Right ventricle myocardium superior (tissue), 1 donor: ENCODE measurements around the gene PHC2. TPM values are rescaled to one million over a fixed set of nuclear protein-coding genes. Genes with fewer than 3 reads are reported as not detected.
A peak's percentile ranks its signal among the peaks of the same experiment; 100 is the strongest.
"Not testable (repeated sequence)": the region's sequence is repeated elsewhere in the genome, so short reads cannot be mapped to it uniquely, and the experiment has no call there.

ENCODE experiments used
- ATAC-seq: fragments of 200-7000 bp; cut with Tn5 transposase; one replicate; pipeline ENCODE4 v1.9.1; 2020; ENCODE audit warnings: mild to moderate bottlenecking; ENCODE audit not compliant: poor library complexity
- DNase-seq: peaks from one replicate; pipeline ENCODE4 v3.0.0-alpha.2; 2020
- intact Hi-C: fragments of 100-400 bp; cut with DNase I; formaldehyde crosslinking; loops from one replicate; pipeline ENCODE4 v1.11.2; 2022
- total RNA-seq: library from RNA; stranded (reverse); fragmentation: NEBNext Ultra II Directional; extraction: Animal tissue kit (Norgen Biotek cat#: 25700); gene quantifications from one replicate; pipeline ENCODE4 v1.2.1, GENCODE V29; 2021
- donor health status: DM: no; HTN: yes; CAD: no; lungs with severe emphysema.

Gene PHC2
- total RNA-seq, 1 donor from 2014 or later: 105 TPM

GRCh38 chr1:33314416-33314815 lies 116.5 kb downstream of the PHC2 start:
- ATAC-seq: no peak
- intact Hi-C loops: no loop called here
- DNase-seq: no peak

DNA sequence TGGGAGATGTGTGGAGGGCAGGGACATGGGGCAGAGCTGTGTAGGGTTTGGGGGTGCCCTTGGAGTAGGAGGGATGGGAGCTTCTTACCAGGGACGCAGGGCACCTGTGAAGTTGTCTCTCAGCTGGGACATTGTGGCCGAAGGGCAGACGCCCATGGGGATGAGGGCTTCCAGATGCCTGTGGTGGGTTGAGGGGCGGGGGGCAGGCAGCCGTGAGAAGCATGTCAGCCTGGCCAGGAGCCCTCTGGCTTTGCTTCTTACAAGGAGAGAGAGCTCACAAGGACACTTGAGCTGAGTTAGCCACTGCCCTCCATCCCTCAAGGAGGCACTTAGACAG lies 118.5 kb downstream of the PHC2 start:
- peak; percentile 37 for DNase-seq
- intact Hi-C loops: no loop called here
- no peak for ATAC-seq

GRCh38 chr1:33311706-33312412 lies 119.0 kb downstream of the PHC2 start:
- ATAC-seq (peak; percentile 15), DNase-seq (peak; percentile 24)
- intact Hi-C loops: no loop called here

GRCh38 chr1:33310702-33311101 lies 120.2 kb downstream of the PHC2 start:
- intact Hi-C loops: no loop called here
- no peak for ATAC-seq
- DNase-seq: no peak

DNA sequence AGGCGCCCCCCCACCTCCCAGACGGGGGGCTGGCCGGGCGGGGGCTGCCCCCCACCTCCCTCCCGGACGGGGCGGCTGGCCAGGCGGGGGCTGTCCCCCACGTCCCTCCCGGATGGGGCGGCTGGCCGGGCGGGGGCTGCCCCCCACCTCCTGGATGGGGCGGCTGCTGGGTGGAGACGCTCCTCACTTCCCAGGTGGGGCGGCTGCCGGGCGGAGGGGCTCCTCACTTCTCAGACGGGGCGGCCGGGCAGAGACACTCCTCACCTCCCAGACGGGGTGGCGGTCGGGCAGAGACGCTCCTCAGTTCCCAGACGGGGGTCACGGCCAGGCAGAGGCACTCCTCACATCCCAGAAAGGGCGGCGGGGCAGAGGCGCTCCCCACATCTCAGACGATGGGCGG lies 121.5 kb downstream of the PHC2 start:
- intact Hi-C loops, DNase-seq, ATAC-seq: not testable (repeated sequence)

- intact Hi-C loops: no loop called here
- no peak for ATAC-seq
- no peak for DNase-seq
Measured at GRCh38 chr1:33307494-33307864, 123.4 kb downstream of the PHC2 start.

GRCh38 chr1:33306653-33307493 lies 124.0 kb downstream of the PHC2 start:
- DNase-seq: peak; percentile 60
- ATAC-seq: peak; percentile 58
- intact Hi-C loops: no loop called here

DNA sequence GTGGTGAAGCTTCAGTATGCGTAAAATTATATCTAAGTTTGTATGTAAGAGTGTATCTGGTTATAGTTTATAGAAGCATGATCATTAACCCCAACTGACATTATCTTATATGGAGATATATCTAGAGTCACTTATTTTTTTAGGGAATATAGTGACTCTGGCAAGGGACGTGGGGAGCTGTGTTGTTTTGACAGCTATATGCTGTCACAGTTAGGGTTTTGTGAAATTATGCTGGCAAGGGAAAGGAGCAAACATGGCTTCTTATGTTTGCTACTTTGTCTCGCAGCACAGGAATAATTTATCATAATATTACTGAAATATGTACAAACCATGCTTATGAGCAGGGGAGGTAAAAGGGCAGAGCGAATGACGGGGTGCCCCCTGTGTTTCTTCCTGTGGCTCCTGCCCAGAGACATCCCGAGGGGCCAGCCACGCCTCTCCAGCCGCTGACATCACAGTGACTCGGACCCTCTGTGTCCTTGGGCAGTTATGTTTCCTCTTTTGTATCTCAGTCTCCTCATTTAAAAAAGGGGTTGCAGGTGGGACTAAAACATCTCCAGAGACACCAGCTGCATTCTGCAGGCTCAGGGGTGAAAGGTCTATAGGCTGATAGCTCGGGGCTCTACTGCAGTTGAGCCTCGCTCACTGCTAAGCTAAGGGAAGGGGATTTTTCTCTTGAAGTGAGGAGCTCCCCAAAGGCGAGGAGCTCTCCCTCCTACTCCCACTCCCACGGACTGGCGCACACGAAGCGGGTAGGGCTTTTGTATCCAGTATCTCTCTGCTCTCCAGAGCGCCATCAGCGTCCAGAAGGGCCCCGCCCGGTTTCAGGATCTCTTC lies 124.9 kb downstream of the PHC2 start:
- DNase-seq: peak; percentile 35
- ATAC-seq: no peak
- intact Hi-C loops: no loop called here

DNA sequence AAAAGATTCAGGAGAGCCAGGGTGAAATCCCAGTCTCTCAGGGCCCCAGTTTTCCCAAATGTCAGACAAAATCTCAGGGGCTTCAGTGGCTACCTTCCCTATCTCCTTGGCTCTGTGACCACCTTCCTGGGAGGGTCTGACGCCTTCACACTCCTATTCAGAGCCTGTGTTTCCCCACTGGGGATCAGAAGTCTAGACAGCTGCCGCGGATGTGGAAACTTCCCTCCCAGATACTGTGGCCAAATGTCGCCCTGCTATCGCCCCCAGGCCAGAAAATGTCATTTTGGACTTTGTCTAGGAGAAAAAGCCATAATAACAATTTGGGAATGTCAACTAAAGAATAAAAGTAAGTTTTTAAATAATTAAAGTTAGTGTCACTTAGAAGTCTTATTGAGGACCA lies 125.9 kb downstream of the PHC2 start:
- no peak for DNase-seq

DNA sequence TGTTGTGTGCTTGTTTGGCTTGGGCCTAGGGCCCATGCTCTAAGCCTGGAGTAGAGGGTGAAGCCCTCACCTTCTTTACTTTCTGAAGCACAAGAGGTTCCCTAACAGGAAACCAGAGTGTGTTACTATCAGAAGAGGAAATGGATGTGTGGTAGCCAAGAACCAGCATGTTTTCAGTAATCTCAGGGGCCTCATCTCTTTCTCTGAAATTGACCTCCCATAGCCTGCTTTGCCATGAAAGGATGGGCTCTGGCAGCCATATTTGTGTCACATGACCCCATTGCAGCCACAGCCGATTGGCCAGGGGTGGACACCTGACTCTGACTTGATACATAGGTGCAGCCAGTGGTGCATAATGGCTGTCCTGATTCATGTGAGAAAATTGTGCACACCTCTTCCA lies 128.6 kb downstream of the PHC2 start:
- DNase-seq (peak; percentile 36), ATAC-seq (no peak)
- intact Hi-C loops: no loop called here

More for the DNA sequence above, 125.9 kb downstream of the PHC2 start:
- no peak for ATAC-seq
- intact Hi-C loops: no loop called here

DNA sequence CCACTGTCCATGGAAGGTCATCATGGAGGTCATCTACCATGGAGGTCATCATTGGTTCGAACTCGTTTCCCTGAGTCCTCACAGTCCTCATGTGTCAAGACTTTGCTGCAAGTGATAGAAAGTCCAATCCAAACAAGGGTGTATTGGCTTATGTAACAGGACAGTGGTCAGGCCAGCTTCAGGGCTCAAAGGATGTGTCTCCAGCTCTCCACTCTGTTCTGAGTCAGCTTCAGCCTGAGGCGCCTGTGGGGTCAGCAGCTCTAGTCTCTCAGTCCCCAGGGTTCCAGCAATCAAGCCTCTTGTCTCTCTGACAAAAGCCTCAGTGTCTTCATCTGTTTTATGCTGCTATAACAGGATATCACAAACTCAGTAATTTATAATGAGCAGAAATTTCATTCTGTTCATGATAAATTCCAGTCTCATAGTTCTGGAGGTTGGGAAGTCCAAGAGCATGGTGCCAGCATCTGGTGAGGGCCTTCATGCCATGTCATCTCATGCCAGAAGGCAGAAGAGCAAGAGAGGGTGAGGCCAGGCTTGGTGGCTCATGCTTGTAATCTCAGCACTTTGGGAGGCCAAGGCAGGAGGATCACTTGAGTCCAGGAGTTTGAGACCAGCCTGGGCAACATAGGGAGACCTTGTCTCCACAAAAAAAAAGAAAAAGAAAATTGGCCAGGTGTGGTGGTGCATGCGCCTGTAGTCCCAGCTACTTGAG lies 129.5 kb downstream of the PHC2 start:
- peak; percentile 28 for ATAC-seq
- intact Hi-C loops: no loop called here
- DNase-seq: peak; percentile 42

- ATAC-seq (peak; percentile 51), DNase-seq (peak; percentile 72)
- intact Hi-C loops: no loop called here
Measured at GRCh38 chr1:33300673-33301072, 130.2 kb downstream of the PHC2 start.

DNA sequence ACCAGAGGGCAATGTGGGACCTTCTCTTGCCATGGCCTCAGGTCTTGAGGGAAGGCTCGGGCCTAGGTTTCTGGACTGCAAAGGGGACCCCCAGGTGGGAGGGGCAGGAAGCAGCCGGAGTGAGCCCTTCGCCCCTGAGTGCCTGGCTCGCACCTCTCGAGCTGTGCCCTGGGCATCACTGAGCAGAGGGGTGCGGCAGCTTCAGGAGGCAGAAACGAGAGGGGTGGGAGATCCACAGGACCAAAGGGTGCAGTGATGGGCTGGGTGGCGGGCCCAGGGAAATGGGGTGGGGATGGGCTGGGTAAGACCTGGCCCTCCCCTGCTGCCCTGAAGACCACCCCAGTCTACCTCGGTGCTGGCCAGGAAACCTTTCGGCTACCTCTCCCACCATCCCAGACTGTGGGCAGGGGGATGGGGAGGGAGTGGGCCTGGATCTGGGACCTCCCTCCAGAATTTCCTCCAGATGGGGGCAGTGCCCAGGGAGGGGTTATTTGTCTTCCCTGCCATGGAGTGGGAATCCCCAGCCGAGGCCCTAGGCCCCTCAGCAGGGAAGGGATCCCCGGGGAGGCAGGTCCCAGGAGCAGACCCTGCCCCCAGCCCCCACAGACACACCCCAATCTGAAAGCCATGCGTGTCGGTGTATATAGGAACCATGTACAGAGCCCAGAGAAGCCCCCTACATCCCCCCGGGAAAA lies 131.3 kb downstream of the PHC2 start:
- DNase-seq (peak; percentile 38), ATAC-seq (no peak)
- intact Hi-C loops: loop anchor here (5.0 to 10.0 kb wide), 2 partner anchors 75 to 173 kb away; partner anchors contain the start of gene ZSCAN20

DNA sequence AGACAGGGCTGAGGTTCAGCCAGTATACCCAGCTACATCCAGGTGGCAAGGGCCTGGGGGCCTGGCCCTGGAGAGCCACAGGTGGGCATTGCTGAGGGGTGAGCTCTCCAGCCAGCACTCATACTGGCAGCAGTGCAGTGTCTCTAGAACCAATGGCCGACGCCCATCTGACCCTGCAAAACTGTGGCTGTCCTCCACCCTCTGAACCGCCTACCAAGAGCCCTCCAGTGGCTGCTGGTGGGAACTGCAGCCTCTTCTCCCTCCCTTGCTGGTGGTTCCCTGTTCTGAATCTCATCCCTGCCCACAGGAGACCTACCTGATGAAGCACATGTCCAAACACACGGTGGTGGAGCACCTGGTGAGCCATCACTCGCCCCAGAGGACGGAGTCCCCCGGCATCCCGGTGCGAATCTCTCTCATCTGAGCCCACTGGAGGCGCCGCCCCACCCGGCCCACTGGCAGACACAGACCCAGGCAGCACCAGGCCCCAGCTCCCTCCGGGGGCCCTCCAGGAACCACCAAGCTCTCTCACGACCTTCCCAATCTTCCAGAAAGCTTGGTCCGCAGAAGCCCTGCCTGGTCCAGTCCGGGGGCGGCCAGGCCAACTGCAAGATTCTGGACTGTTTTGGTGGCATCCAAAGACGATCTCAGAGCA lies 132.1 kb downstream of the PHC2 start:
- peak; percentile 70 for ATAC-seq
- intact Hi-C loops: loop anchor here (5.0 to 10.0 kb wide), 2 partner anchors 74 to 174 kb away; partner anchors contain the start of gene ZSCAN20
- DNase-seq: peak; percentile 89

- no peak for DNase-seq
- intact Hi-C loops: loop anchor here (5.0 to 10.0 kb wide), 2 partner anchors 73 to 174 kb away; partner anchors contain the start of gene ZSCAN20
- no peak for ATAC-seq
Measured at GRCh38 chr1:33297911-33298622, 132.8 kb downstream of the PHC2 start.

DNA sequence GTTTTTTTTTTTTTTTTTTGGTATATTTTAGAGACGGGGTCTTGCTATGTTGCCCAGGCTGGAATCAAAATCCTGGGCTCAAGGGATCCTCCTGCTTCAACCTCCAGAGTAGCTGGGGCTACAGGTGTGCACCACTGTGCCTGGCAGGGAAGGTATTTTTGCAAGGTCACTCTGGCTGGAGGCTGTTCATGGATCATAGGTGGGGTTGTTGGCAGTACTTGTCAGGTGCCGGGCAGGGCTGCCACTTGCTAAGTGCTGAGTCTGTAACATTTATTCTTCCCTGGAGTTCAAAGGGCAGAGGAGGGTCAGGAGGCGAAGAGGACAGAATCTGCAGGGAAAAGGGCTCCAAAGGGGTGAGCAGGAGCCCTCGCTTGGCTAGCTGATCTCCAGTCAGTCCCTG lies 134.1 kb downstream of the PHC2 start:
- ATAC-seq: no peak
- intact Hi-C loops: loop anchor here (5.0 to 10.0 kb wide), 2 partner anchors 72 to 175 kb away; partner anchors contain the start of gene ZSCAN20
- no peak for DNase-seq

DNA sequence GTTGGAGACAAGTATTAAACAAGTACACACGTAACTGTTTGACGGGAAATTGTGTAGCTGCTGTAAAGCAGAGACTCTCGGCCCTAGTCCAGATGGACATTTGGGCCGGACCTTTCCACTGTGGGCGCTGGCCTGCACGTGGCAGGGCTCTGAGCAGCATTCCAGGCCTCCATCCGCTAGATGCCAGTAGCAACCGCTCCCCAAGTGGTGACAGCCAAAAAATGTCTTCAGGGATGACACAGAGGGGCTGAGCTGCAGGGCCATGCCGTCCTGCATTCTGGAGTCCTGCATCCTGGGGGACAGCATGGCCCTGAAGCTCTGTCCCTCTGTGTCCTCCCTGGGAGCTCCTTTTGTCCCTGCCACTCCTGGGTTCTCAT lies 134.8 kb downstream of the PHC2 start:
- peak; percentile 43 for DNase-seq
- ATAC-seq: no peak
- intact Hi-C loops: loop anchor here (5.0 to 10.0 kb wide), 2 partner anchors 71 to 176 kb away; partner anchors contain the start of gene ZSCAN20
